T-helper 1 cell (primary cell): ENCODE measurements around the gene PRSS12.
"Not testable (repeated sequence)": the region's sequence is repeated elsewhere in the genome, so short reads cannot be mapped to it uniquely, and the experiment has no call there.

Source experiments
- DNase-seq, 5 donors: peaks; one replicate each; pipeline ENCODE4 v3.0.0-alpha.2; 2012 to 2020

Gene PRSS12

GRCh38 chr4:118317691-118318090 is 35.1 kb downstream of the PRSS12 start:
- no peak for DNase-seq

DNA sequence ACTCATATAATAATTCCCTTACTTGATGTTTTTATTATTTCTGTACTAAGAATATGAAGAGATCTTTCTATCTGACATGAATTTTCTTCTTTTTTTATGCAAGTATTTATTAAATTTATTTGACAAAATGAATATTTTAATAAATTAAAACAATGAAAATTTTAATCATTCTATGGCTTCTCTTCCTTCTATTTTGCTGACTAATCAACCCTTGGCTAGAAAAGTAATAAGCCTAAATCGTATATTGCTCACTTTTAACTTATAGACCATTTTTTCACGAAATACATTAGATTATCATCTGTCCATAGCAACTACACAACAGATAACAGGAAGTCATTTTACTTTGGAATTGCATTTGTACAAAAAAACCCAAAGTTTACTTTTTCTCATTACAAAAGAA is 38.6 kb downstream of the PRSS12 start:
- DNase-seq: no peak

DNA sequence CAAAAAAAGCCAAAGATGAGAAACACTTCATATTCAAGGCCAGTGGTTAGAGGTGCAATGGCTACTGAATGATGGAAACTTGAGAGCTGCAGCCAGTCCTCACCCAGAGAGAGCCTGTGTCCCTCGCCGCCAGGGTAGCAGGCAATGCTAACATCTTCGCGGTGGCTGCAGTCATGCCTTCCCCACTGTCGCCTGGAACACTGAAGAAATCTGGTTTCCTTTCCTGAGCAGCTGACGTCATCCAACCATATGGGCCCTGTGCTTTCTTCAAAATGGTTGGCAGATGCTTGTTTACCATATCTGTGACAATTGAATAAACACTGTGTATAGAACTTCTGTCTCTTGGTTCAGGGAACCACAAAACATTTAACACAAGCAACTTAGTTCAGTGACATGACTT is 39.7 kb downstream of the PRSS12 start:
- DNase-seq: no peak

DNA sequence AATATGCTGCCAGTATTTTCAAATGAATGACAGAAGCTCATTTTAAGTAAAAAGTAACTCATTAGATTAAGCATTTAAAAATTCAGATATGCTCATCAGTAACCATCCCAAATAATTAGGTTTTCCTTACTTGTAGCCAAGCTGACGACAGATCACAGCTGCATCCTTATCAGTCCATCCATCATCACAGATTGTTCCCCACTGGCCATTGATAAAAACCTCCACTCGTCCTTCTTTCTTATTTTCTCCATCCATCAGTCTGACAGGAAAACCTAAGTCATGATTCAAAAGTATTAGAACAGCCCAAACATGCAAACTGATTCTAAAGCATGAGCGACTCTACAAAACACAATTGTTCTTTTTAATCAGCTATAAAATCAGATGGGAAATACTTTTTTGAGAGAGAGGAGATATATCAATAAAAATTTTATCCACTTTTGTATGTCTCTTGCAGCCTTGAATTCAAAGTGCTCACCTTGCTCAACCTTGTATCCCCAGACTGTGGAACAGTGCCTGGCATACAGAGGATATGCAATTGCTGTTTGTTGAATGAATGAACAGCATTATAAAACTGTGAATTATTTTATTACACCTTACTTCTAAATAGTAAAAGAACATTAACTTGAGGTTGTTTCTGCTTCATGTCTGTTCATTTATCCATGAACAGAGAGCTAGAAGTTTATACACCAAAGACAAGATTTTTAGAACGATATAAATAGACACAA is 44.3 kb downstream of the PRSS12 start:
- DNase-seq: no peak

GRCh38 chr4:118307643-118308042 is 45.2 kb downstream of the PRSS12 start:
- no peak for DNase-seq

DNA sequence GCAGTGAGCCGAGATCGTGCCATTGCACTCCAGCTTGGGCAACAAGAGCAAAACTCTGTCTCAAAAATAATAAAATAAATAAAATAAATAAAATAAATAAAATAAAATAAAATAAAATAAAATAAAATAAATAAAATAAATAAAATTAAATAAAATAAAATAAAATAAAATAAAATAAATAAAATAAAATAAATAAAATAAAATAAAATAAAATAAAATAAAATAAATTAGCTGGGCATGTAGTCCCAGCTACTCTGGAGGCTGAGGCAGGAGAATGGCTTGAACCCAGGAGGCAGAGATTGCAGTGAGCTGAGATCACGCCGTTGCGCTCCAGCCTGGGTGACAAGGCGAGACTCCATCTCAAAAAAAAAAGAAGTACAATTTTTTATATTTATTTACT is 53.2 kb downstream of the PRSS12 start:
- DNase-seq: not testable (repeated sequence)

GRCh38 chr4:118296729-118297128 is 56.1 kb downstream of the PRSS12 start:
- DNase-seq: no peak

- DNase-seq: no peak
These were observed 61.9 kb downstream of the PRSS12 start for GRCh38 chr4:118290951-118291350.

GRCh38 chr4:118289794-118290193 is 63.0 kb downstream of the PRSS12 start:
- no peak for DNase-seq

- DNase-seq: no peak
These were observed 64.9 kb downstream of the PRSS12 start for GRCh38 chr4:118287711-118288451.

DNA sequence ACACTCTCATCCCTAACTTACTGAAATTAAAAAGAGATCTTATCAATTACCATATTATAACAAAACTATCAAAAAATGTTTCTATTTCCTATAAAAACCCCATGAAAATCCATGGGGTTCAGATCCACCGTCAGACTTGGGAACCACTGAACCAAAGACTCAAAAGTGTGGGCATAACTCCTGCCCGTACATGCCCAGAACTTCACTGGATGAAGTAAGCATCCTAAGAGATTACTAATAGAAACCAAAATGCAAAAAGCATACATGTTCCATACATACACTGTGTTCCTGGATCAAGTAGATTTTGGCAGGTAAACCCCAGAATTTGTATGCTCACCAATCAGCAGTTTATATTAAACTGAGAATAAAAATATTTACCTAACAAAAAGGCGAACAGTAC is 66.1 kb downstream of the PRSS12 start:
- no peak for DNase-seq

DNA sequence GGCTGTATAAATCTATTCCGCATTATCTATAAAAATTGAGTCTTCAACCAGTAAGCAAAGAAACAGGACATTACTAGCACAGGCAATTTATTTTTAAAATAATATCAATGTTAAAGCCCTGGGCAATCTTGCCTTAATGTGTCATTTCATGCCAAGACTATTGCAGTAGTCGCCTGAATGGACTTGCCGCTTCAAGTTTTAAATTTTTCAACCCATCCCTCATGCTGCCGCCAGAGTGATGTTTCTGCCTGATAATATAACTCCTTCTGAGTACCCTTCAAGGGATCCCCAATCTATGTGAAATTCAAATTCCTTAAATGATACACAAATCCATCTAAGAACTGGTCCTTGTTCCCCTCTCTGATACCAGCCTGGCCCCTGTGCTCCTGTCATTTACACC is 66.9 kb downstream of the PRSS12 start:
- DNase-seq: no peak

- DNase-seq: no peak
These were observed 68.6 kb downstream of the PRSS12 start for GRCh38 chr4:118284169-118284568.

DNA sequence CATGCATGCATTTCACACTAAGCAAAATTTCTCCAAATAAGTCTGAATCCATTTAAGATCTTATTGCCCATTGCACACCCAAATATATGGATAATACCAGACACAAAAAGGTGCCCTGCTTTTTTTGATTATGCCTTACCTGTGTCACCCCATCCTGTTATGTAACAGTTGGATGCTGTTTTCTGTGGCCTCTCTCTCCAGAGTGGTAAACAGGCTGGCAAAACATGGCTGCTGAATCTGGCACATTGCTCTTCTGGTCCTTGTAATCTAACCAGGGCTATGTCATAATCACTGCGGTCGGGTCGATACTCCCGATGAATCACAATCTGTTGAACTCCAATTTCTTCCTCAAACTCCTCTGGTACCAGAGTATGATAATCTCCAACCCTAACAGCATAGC is 70.1 kb downstream of the PRSS12 start:
- DNase-seq: no peak

DNA sequence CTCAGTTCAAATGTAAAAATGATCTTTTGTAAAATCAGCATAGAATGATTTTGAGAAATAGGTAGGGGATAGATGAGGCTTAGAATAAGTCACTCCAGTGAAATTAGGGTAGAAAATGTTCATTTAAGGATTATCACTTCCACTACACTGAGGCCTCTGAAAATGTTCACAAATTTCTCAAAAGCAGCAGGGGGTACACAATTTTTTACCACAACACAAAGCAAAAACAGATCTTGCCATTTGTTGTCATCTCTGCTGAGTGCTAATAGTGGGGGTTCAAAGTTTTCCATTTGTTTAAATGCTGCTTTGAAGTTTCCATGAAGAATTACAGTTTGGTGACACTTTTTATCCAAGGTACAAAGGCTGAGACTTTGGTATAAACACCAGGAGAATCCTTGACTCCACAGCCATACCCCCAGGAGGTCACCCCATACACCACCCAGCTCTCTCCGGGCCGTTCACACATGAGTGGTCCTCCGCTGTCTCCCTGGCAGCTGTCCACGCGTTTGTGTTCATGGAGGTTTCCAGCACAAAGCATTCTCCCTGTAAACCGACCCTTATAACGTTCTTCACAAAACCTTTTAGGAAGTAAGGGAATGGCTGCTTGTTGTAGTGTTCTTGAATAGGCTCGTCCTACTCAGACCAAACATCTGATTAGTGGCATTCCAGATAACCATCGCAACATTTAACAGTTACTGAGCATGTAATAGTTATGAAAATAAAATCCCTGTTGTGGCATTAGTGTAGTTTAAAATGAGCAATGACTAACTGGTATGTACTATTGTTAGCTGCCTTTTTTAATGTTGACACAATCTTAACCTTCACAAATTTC is 71.0 kb downstream of the PRSS12 start:
- DNase-seq: no peak

DNA sequence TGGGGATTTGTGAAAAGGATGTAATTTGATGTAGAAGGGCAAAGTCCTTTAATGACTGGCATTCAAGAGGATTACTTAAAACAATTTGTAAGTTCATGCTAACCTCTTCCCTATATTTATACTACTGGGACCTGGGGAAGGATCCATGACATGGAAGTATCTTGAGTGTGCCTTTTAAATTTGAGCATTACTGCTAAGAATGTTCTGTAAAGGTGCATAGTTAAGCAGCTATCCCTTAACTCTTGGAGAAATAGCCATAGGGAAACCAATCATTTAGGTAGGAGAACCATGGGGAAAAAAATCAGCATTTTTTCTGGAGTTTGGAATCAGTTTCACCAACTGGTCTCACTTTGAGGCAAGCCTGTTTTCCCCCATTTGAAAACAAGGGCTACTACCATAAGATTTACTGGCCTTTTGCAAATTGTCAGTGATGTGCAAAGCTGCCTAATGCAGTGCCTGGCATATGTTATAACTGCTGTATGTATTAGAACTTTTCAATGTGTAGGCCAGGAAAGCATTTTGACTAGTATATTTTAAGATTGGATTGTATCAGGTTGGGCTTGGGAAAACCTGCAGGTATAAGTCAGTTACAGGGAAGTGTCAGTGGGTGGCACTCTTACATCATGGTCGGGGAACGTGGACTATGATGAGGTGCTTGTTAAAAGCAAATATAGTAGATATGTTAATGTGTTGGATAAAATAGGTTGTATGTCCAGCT is 72.1 kb downstream of the PRSS12 start:
- peak in 3 of 5 donors; percentile 19 to 47 (median 25) for DNase-seq

DNA sequence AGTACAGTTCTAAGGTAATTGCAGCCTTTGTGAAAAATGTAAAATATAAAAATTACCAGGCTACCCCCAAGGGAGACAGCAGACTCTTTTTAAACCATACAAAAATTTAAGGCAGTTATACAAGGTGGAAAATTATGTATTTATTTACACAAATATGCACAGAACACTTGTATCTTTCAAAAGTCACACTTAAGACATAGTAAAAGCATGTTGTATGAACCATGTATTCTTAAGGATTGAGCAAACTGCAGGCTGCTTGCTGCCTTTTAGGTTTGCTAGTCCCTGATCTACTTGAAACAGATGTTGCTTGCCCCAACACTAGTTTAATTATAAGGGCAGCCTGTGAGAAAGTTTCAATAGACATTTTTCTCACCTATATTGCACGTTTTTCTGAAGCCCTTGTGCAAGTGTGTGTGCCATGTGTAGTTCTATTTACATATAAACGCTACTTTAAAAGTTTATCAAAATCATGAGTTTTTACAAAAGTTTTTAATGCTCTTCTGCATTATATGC is 72.8 kb downstream of the PRSS12 start:
- no peak for DNase-seq

DNA sequence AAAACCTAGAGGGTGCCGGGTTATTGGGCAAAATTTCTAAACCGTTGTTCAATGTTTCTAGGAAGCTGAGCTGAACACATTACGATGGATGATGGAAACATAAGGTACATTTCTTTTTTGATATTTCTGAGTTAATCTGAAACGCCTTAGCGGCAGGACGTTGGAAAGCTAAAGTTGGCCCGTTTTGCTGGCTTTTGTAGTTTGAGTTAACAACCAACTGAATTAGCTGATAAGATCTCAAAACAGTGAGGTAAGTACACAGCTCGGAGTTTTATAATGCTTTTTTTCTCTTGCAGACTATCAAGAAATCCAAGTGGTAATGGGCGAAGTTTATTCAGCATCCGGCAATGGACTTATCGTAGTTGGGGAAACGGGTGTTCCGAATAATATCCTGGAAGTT is 73.5 kb downstream of the PRSS12 start:
- peak in 1 of 5 donors; percentile 14 for DNase-seq

DNA sequence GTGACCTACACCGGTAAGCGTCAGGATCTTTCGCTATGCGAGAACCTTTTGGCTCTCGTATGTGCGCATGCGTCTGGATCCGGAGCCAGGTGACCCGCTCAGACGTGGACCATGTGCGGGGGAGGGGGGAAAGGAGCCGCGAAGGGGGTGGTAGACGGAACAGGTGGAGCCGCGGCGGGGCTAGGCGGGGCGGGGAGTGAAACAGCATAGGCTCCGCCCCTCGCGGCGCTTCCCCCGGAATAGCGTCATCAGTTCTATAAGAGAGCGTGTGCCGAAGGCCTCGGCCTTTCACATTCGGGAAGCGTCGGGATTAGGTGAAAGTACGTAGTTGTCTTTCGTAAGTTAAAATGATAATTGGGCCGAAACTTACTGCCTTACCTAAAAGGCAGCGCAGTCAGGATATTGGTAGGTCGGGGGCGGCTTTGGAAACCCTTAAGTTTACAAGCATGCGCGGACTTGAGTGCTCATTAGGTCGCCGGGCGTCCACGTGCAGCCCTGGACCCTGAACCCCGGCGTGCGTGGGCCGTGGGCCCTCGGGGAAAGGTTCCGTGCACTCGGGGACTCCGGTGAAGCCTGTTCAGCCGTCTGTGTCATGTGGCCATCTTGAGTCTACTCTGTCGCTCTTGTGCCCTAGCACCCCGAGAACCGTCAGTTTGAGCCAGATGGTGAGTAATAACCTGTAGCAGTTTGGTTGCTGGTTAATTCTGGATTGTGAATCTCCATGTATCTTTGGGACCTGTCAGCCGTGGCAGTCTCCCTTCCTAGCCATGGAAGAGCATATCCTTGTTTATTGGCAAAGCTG is 74.1 kb downstream of the PRSS12 start:
- DNase-seq: peak; percentile 97 to 99 (median 99)

- no peak for DNase-seq
These were observed 75.6 kb downstream of the PRSS12 start for GRCh38 chr4:118277243-118277642.

DNA sequence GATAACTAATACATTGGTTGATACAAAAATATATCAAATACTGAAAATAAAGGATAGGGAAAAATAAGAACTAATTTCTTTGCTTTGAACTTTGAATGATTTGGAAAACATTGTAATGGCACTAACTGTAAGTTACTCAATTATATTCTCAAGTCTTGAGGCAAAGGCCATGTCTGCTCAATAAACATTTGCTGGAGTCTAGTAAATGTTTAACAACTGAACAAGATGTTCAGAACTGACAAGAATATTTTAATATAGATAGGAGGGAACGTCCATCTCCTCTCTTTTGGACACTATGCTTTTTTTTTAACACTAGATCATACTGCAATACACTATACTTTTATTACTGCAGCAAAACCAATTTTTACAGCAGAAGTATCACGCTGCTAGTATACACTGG is 76.2 kb downstream of the PRSS12 start:
- no peak for DNase-seq

DNA sequence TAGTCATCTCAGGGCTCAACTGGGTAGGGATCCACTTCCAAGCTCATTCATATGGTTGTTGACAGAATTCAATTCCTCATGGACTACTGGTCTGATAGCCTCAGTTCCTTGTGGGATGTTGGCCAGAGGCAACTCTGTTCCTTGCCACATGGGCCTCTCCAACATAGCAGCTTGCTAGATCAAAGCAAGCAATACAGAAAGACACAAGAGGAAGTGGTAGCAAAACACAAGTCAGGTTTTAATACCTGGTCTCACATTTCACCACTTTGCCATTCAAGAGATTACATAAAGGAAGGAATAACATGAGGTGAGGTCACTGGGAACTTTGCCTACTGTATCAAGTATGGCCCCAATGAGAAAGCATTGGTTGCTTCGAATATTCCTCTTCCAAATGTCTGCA is 79.2 kb downstream of the PRSS12 start:
- DNase-seq: no peak
